ENCODE results near the gene MRPS6.

- TF ChIP-seq CTCF (IDR thresholded peaks at IDR 0.05; ENCODE audit: low read depth, low read length, missing input control) (no peak), TAF1 (conservative IDR thresholded peaks at IDR 0.05) (no peak), RAD21 (IDR thresholded peaks at IDR 0.05) (no peak), YY1 (IDR thresholded peaks at IDR 0.05) (no peak), GABPA (IDR thresholded peaks at IDR 0.05 in 1 of 2, conservative IDR thresholded peaks at IDR 0.05 in 1 of 2) (no peak), FOXA1 (IDR thresholded peaks at IDR 0.05) (no peak), NR2F2 (IDR thresholded peaks at IDR 0.05) (no peak), EGR1 (IDR thresholded peaks at IDR 0.05; ENCODE audit: low read depth in 2 of 2) (no peak), HNF4G (IDR thresholded peaks at IDR 0.05) (no peak)
- TF ChIP-seq, protein P1, sequence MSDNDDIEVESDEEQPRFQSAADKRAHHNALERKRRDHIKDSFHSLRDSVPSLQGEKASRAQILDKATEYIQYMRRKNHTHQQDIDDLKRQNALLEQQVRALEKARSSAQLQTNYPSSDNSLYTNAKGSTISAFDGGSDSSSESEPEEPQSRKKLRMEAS (IDR thresholded peaks at IDR 0.05): no peak
Observed at GRCh38 chr21:34042735-34043134, 30.6 kb upstream of the MRPS6 start.

Data from liver (tissue), 3 donors.